HUES48 (cell line): ENCODE data around the gene NCOA4.
"Not testable (repeated sequence)": the region's sequence is repeated elsewhere in the genome, so short reads cannot be mapped to it uniquely, and the experiment has no call there.

Experiments used
- H3K27ac ChIP-seq: one replicate; pipeline ENCODE4 v1.7.0; 2013; ENCODE audit warnings: low read depth, low read length, inconsistent platforms
- H3K27me3 ChIP-seq: 2 replicates; pipeline ENCODE4 v1.6.1; 2013; ENCODE audit warnings: mild to moderate bottlenecking, low read length; ENCODE audit not compliant: control insufficient read depth, insufficient read depth
- H3K36me3 ChIP-seq: 2 replicates; pipeline ENCODE4 v1.6.1; 2013; ENCODE audit warnings: low read length; ENCODE audit not compliant: control insufficient read depth, insufficient read depth
- H3K4me1 ChIP-seq: 2 replicates; pipeline ENCODE4 v1.6.1; 2013; ENCODE audit warnings: mild to moderate bottlenecking, low read length; ENCODE audit not compliant: control insufficient read depth, insufficient read depth
- H3K4me3 ChIP-seq: 2 replicates; pipeline ENCODE4 v1.5.1; 2013; ENCODE audit warnings: mild to moderate bottlenecking, low read depth, low read length
- H3K9ac ChIP-seq: 2 replicates; pipeline ENCODE4 v1.6.1; 2013; ENCODE audit warnings: mild to moderate bottlenecking, low read depth, low read length, moderate library complexity
- H3K9me3 ChIP-seq: 2 replicates; pipeline ENCODE4 v1.6.1; 2013; ENCODE audit warnings: low read length; ENCODE audit not compliant: control insufficient read depth, insufficient read depth

The NCOA4 gene

DNA sequence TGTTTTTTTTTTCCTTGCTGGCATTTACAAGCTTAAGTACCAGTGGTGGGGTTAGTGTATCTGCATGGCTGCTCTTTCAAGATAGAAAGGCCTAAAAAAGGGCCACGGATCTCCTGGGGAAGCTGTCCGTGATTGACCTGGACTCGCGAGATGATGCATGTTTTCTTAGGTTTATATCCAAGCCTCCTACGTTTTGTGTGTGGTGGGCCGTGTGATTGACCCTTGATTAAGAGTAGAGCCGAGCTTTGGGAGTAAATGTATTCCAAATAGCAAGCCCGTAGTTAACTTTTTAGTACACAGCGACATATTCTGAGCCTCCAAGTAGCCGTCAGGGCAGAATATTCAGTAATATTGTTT, 57.6 kb downstream of the NCOA4 start:
- H3K4me3 ChIP-seq = peak overlapping the region; percentile 84
- H3K9ac ChIP-seq = peak overlapping the region; percentile 90
- H3K9me3 ChIP-seq, H3K36me3 ChIP-seq, H3K27me3 ChIP-seq, H3K4me1 ChIP-seq: not testable (repeated sequence)
- peak overlapping the region; percentile 84 for H3K27ac ChIP-seq

GRCh38 chr10:45972106-45972812, 58.2 kb downstream of the NCOA4 start, which contains the start of gene TIMM23:
TSS of gene TIMM23 (plus strand) at chr10:45972489. CDS start at chr10:45972625, 136 bp downstream.
- H3K36me3 ChIP-seq, H3K4me1 ChIP-seq, H3K9me3 ChIP-seq, H3K27me3 ChIP-seq: not testable (repeated sequence)
- Histone ChIP-seq H3K4me3 (peak within 1 kb of the TSS; percentile 84), H3K9ac (peak within 1 kb of the TSS; percentile 90), H3K27ac (peak within 1 kb of the TSS; percentile 84)

DNA sequence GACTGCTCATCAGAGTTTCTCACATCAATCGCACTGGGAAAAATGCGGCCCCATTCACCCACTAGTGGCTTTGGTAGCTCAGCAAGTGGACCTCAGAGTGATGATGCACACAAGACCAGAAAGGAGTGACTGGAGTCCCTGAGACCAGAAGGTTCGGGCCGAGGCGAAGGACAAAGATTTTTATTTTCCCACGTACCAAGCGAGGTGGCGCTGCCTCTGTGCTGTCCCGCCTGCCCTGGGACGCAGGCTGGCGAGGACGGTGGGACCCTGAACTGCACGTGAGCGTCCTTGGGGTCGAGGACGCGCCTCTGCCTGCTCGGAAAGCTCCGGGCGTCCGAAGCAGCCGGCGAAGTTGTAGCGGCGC, 58.7 kb downstream of the NCOA4 start:
- peak overlapping the region; percentile 90; the same call in 1 of the 2 replicates for H3K9ac ChIP-seq
- H3K4me1 ChIP-seq, H3K9me3 ChIP-seq, H3K36me3 ChIP-seq, H3K27me3 ChIP-seq: not testable (repeated sequence)
- peak overlapping the region; percentile 84 for H3K27ac ChIP-seq
- peak overlapping the region; percentile 84 for H3K4me3 ChIP-seq

GRCh38 chr10:45971019-45971418, 59.4 kb downstream of the NCOA4 start:
- not testable (repeated sequence) for H3K27ac ChIP-seq, H3K36me3 ChIP-seq, H3K4me1 ChIP-seq, H3K9ac ChIP-seq, H3K27me3 ChIP-seq, H3K9me3 ChIP-seq
- H3K4me3 ChIP-seq = peak overlapping the region; percentile 84

DNA sequence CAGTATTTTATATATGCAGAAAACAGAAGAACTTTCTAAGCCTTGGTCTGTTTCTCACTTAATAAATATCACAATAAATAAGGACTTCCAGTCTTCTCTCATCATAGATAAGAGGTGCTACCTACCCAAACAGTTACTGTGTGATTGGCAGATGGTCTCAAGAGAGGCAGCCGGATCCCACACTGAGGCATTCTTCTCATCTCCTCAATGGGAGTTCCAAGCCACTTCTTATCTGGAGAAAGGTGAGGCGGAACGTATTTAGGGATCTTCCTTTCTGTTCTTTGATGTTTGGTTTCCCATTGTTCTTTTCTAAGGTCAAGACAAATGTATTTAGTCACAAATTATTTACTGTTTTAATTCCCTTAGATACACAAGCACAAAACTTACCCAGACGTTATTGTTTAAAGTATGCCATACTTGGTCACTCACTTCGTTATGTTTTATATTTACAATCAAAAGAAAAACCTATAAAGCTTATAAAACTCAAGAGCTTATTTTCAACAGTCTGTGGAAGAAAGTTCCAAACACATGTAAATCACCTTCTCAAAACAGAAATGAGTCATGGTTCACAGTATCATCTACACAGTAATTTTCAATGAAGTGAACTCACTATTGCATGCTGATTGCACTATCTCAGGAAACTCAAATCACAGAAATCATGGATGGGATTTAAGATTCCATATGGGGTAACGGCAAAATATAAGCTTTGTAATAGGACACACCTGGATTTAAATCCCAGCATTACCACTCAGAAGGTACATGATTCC, 67.6 kb downstream of the NCOA4 start:
- H3K4me3 ChIP-seq, H3K27ac ChIP-seq, H3K27me3 ChIP-seq, H3K9ac ChIP-seq, H3K36me3 ChIP-seq, H3K4me1 ChIP-seq, H3K9me3 ChIP-seq: not testable (repeated sequence)

- not testable (repeated sequence) for H3K36me3 ChIP-seq, H3K27ac ChIP-seq, H3K9me3 ChIP-seq, H3K9ac ChIP-seq, H3K27me3 ChIP-seq, H3K4me1 ChIP-seq, H3K4me3 ChIP-seq
Observed at GRCh38 chr10:45957928-45958327, 72.5 kb downstream of the NCOA4 start.

DNA sequence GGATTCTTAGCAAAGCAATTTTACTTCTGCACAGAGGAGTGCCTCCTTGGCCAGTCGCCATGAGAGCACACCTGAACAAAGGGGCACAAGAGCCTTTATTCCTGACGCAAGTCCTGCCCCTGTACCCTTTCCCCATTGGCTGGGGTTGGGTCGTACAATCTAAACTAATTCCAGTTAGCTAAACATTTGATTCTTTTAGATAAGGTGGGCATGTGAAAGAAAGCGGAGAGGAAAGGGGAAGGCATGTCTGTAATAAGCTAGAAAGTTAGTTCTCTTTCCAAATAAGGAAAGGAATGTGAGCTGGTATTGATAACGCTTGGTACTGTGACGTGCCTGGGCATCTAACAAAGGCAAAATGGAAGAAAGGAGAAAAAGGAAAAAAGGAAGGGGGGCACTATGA, 73.8 kb downstream of the NCOA4 start:
- H3K36me3 ChIP-seq, H3K4me1 ChIP-seq, H3K9ac ChIP-seq, H3K4me3 ChIP-seq, H3K27me3 ChIP-seq, H3K9me3 ChIP-seq: not testable (repeated sequence)
- H3K27ac ChIP-seq = peak overlapping the region; percentile 51
